ENCODE data around the gene SWAP70.

DNA sequence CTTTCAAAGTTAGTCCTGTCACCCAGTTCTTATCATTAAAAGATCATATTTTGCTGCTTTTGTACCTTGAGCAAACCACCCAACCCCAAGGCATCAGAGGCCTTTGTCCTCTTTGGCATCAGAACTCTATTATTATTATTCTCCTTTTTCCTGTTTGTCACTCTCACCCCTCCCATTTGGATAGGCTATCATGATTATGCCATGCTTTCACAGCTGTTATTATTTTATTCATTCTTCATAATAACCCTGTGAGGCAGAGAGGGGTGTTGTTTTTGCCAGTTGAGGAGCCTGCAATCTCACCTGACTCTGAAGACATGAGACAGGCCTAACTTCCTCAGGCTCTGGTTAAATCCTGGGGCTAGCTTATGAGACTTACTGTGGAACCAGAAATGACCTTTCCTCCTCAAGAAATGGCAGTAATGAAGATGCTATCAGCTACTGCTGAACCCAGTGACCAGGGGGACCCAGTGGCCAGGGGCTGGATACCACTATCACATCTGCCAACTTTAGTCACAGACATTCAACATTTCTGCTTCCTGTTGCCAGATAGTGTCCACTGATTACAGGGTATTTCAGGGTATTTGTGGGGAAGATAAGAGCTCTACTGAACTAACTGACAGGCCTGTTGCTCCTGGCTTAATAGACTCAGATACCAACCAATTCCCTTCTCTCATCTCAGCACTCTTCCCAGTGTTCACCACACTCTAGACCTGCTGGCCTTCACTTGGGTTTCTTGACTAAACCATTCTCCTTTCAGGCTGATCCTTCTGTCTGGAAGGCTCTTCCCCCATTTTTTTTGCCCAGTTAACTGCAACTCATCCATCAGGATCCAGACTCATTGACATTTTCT lies 11.8 kb upstream of the SWAP70 start:
- TF ChIP-seq MYC (IDR thresholded peaks at IDR 0.05; ENCODE audit: insufficient read depth, insufficient read length, insufficient replicate concordance, low read length, severe bottlenecking) (no peak), POLR2A (IDR thresholded peaks at IDR 0.05; ENCODE audit: low read depth, low read length) (no peak), EZH2 (IDR thresholded peaks at IDR 0.05; ENCODE audit: borderline replicate concordance, control insufficient read depth, low read depth, low read length) (no peak)
- TF ChIP-seq, protein P1, sequence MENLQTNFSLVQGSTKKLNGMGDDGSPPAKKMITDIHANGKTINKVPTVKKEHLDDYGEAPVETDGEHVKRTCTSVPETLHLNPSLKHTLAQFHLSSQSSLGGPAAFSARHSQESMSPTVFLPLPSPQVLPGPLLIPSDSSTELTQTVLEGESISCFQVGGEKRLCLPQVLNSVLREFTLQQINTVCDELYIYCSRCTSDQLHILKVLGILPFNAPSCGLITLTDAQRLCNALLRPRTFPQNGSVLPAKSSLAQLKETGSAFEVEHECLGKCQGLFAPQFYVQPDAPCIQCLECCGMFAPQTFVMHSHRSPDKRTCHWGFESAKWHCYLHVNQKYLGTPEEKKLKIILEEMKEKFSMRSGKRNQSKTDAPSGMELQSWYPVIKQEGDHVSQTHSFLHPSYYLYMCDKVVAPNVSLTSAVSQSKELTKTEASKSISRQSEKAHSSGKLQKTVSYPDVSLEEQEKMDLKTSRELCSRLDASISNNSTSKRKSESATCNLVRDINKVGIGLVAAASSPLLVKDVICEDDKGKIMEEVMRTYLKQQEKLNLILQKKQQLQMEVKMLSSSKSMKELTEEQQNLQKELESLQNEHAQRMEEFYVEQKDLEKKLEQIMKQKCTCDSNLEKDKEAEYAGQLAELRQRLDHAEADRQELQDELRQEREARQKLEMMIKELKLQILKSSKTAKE (IDR thresholded peaks at IDR 0.05; ENCODE audit: low read depth, poor library complexity, severe bottlenecking) = no peak

All from GM12878 (cell line).